Panc1 (cell line): ENCODE results near the gene LIMS3.
"Not testable (repeated sequence)": the region's sequence is repeated elsewhere in the genome, so short reads cannot be mapped to it uniquely, and the experiment has no call there.

Source experiments
- POLR2AphosphoS5 ChIP-seq: IDR thresholded peaks from 2 replicates; pipeline ENCODE4 v1.6.1; 2012; ENCODE audit warnings: mild to moderate bottlenecking, low read depth, low read length, moderate library complexity
- TCF7L2 ChIP-seq: IDR thresholded peaks from 2 replicates; pipeline ENCODE4 v1.6.1; 2011; ENCODE audit warnings: mild to moderate bottlenecking, low read depth, low read length, inconsistent platforms
- TF ChIP-seq, protein P1 (sequence below): fragments of 450-650 bp; IDR thresholded peaks from 2 replicates; pipeline ENCODE4 v1.5.1; 2017; ENCODE audit warnings: mild to moderate bottlenecking
- TF ChIP-seq, protein P2 (sequence below), 2 experiments: IDR thresholded peaks; 2 replicates each; pipeline ENCODE4 v1.6.1; 2011 to 2012; ENCODE audit warnings: low read depth in 2 of 2, control low read depth in 1 of 2, low read length in 1 of 2, mild to moderate bottlenecking in 1 of 2, moderate library complexity in 1 of 2; ENCODE audit not compliant: insufficient read depth in 1 of 2

DNA sequence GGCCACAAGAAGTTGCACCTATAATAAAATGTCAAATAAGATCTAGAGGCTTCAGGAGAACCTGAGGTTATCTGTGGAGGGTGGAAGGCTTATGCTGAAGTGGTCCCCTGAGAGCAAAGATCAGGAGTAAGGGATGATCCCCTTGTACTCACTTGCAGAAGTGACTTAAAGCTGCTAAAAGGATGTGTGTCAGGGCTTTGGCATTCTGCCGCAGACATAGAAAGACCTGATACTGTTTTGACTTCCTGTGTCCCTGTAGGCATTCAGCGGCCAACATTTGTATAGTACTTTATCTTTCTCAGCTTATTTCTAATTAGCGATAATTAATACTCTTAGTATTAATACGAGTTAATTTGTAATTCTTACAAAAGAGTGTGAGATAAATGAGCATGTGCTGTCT is 10.1 kb upstream of the LIMS3 start:
- TF ChIP-seq, protein P1, sequence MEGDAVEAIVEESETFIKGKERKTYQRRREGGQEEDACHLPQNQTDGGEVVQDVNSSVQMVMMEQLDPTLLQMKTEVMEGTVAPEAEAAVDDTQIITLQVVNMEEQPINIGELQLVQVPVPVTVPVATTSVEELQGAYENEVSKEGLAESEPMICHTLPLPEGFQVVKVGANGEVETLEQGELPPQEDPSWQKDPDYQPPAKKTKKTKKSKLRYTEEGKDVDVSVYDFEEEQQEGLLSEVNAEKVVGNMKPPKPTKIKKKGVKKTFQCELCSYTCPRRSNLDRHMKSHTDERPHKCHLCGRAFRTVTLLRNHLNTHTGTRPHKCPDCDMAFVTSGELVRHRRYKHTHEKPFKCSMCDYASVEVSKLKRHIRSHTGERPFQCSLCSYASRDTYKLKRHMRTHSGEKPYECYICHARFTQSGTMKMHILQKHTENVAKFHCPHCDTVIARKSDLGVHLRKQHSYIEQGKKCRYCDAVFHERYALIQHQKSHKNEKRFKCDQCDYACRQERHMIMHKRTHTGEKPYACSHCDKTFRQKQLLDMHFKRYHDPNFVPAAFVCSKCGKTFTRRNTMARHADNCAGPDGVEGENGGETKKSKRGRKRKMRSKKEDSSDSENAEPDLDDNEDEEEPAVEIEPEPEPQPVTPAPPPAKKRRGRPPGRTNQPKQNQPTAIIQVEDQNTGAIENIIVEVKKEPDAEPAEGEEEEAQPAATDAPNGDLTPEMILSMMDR: not testable (repeated sequence)
- TF ChIP-seq POLR2AphosphoS5, TCF7L2: not testable (repeated sequence)
- TF ChIP-seq, protein P2, sequence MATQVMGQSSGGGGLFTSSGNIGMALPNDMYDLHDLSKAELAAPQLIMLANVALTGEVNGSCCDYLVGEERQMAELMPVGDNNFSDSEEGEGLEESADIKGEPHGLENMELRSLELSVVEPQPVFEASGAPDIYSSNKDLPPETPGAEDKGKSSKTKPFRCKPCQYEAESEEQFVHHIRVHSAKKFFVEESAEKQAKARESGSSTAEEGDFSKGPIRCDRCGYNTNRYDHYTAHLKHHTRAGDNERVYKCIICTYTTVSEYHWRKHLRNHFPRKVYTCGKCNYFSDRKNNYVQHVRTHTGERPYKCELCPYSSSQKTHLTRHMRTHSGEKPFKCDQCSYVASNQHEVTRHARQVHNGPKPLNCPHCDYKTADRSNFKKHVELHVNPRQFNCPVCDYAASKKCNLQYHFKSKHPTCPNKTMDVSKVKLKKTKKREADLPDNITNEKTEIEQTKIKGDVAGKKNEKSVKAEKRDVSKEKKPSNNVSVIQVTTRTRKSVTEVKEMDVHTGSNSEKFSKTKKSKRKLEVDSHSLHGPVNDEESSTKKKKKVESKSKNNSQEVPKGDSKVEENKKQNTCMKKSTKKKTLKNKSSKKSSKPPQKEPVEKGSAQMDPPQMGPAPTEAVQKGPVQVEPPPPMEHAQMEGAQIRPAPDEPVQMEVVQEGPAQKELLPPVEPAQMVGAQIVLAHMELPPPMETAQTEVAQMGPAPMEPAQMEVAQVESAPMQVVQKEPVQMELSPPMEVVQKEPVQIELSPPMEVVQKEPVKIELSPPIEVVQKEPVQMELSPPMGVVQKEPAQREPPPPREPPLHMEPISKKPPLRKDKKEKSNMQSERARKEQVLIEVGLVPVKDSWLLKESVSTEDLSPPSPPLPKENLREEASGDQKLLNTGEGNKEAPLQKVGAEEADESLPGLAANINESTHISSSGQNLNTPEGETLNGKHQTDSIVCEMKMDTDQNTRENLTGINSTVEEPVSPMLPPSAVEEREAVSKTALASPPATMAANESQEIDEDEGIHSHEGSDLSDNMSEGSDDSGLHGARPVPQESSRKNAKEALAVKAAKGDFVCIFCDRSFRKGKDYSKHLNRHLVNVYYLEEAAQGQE (IDR thresholded peaks at IDR 0.05; ENCODE audit: insufficient read depth in 1 of 2, low read depth in 2 of 2, low read length in 1 of 2): not testable (repeated sequence)
